Suprapubic skin (tissue), 4 donors: ENCODE data around the gene SLC2A9. TPM values are rescaled to one million over a fixed set of nuclear protein-coding genes. Genes with fewer than 3 reads are reported as not detected.
"Not testable (repeated sequence)": the region's sequence is repeated elsewhere in the genome, so short reads cannot be mapped to it uniquely, and the experiment has no call there.

Experiments
- DNase-seq, 2 donors: peaks; one replicate each; pipeline ENCODE4 v3.0.0-alpha.2; 2019; ENCODE audit warnings: low spot score in 2 of 2
- H3K27ac ChIP-seq: fragments of 200-600 bp; sonication (generic); one replicate; pipeline ENCODE4 v1.5.1; 2019
- H3K27me3 ChIP-seq: fragments of 200-600 bp; sonication (generic); one replicate; pipeline ENCODE4 v1.5.1; 2019
- H3K36me3 ChIP-seq: fragments of 200-600 bp; sonication (generic); one replicate; pipeline ENCODE4 v1.5.1; 2019
- H3K4me1 ChIP-seq: fragments of 200-600 bp; sonication (generic); one replicate; pipeline ENCODE4 v1.5.1; 2019
- H3K4me3 ChIP-seq: fragments of 200-600 bp; sonication (generic); one replicate; pipeline ENCODE4 v1.5.1; 2019; ENCODE audit warnings: mild to moderate bottlenecking
- H3K9me3 ChIP-seq: fragments of 200-600 bp; sonication (generic); one replicate; pipeline ENCODE4 v1.5.1; 2019
- CTCF ChIP-seq, 2 donors: fragments of 200-600 bp in 1 of 2; fragments of 450-650 bp in 1 of 2; sonication (generic) in 1 of 2; IDR thresholded peaks; one replicate each; pipeline ENCODE4 v1.5.1; 2016 to 2019; ENCODE audit warnings: antibody characterized with exemption in 2 of 2, mild to moderate bottlenecking in 1 of 2, moderate library complexity in 1 of 2
- EP300 ChIP-seq: sonication (generic); formaldehyde crosslinking; IDR thresholded peaks from one replicate; pipeline ENCODE4 v1.6.1; 2017; ENCODE audit warnings: antibody characterized with exemption
- POLR2A ChIP-seq, 2 donors: fragments of 450-650 bp; IDR thresholded peaks; one replicate each; pipeline ENCODE4 v1.6.1; 2017; ENCODE audit warnings: antibody characterized with exemption in 2 of 2, mild to moderate bottlenecking in 2 of 2, moderate library complexity in 2 of 2
- POLR2AphosphoS5 ChIP-seq, 3 donors: sonication (generic); formaldehyde crosslinking; IDR thresholded peaks; one replicate each; pipeline ENCODE4 v1.6.1; 2017; ENCODE audit warnings: antibody characterized with exemption in 3 of 3
- WGBS: methylation state at CpG from one replicate; pipeline ENCODE4 v1.1.5; 2018; 5-methylcytosine and 5-hydroxymethylcytosine counted together
- total RNA-seq, 4 donors: library from RNA; depleted of rRNA; stranded (reverse); fragments of >200 nt; gene quantifications; one replicate each; pipeline ENCODE4 v1.1.0, GENCODE V29; 2016

The SLC2A9 gene
- total RNA-seq, 4 donors from 2014 or later, result 3.5 to 9.2 (median 8.1) TPM

DNA sequence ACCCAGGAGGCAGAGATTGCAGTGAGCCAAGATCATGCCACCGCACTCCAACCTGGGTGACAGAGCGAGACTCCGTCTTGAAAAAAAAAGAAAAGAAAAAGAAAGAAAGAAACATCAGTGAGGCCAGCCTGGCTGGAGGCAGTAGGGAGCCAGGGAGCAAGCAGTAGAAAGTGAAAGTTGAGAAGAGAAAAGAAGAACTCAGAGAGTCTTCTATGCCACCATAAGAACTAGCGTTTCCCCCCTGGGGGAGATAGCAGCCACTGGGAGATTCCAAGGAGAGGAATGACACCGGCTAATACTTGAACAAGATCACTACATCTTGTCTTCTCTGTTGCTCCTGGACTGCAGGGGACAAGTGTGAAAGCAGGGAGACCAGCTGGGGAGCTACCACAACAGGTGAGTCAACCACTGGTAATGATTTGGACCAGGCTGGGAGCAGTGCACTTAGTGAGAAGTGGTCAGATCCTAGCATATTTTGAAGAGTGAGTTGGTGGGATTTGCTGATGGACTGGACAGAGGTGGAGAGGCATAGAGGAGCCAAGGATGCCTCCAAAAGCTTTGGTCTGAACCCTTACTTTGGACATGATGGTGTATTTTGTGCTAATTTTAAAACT lies 33.4 kb downstream of the SLC2A9 start:
- WGBS, result 87% methylated on average over 5 of the region's 5 CpGs
- Histone ChIP-seq H3K27me3 (no peaks in the 10 kb centered on the region), H3K9me3 (no peaks in the 10 kb centered on the region), H3K4me1 (no peaks in the 10 kb centered on the region), H3K27ac (no peak overlapping the region), H3K4me3 (no peak overlapping the region), H3K36me3 (peaks cover 4% of the 10 kb centered on the region)
- TF ChIP-seq POLR2AphosphoS5 (IDR thresholded peaks at IDR 0.05) (no peak), EP300 (no peak), CTCF (IDR thresholded peaks at IDR 0.05) (no peak), POLR2A (IDR thresholded peaks at IDR 0.05) (no peak)
- DNase-seq, result no peak

- H3K4me1 ChIP-seq, result no peaks in the 10 kb centered on the region
- H3K9me3 ChIP-seq, result no peaks in the 10 kb centered on the region
- DNase-seq, result no peak
- H3K27ac ChIP-seq, result no peak overlapping the region
- no peak for TF ChIP-seq POLR2AphosphoS5 (IDR thresholded peaks at IDR 0.05)
- TF ChIP-seq CTCF (IDR thresholded peaks at IDR 0.05), result no peak
- TF ChIP-seq EP300, result no peak
- no peak for TF ChIP-seq POLR2A (IDR thresholded peaks at IDR 0.05)
- no peaks in the 10 kb centered on the region for H3K27me3 ChIP-seq
- WGBS, result 94% methylated on average over 7 of the region's 7 CpGs
- no peak overlapping the region for H3K4me3 ChIP-seq
- H3K36me3 ChIP-seq, result peaks cover 8% of the 10 kb centered on the region
These were observed 36.7 kb downstream of the SLC2A9 start for GRCh38 chr4:9984621-9985020.

GRCh38 chr4:9983211-9983610 lies 38.1 kb downstream of the SLC2A9 start:
- no peak for TF ChIP-seq EP300
- no peak for TF ChIP-seq POLR2A (IDR thresholded peaks at IDR 0.05)
- TF ChIP-seq CTCF (IDR thresholded peaks at IDR 0.05), result no peak
- no peak for TF ChIP-seq POLR2AphosphoS5 (IDR thresholded peaks at IDR 0.05)
- Histone ChIP-seq H3K27ac (no peak overlapping the region), H3K36me3 (peaks cover 8% of the 10 kb centered on the region), H3K27me3 (no peaks in the 10 kb centered on the region), H3K4me3 (no peak overlapping the region), H3K9me3 (no peaks in the 10 kb centered on the region), H3K4me1 (no peaks in the 10 kb centered on the region)
- 89% methylated on average over 4 of the region's 6 CpGs for WGBS
- DNase-seq, result no peak

DNA sequence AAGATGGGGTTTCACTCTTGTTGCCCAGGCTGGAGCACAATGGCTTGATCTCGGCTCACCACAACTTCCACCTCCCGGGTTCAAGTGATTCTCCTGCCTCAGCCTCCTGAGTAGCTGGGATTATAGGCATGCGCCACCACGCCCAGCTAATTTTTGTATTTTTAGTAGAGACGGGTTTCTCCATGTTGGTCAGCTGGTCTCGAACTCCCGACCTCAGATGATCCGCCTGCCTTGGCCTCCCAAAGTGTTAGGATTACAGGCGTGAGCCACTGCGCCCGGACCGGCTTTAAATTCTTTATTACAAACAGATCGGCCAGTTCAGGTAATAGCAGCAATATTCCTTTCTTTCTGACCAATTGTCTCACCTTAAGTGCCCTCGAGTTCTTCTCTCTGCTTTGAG lies 39.4 kb downstream of the SLC2A9 start:
- H3K36me3 ChIP-seq, DNase-seq, H3K27ac ChIP-seq, H3K27me3 ChIP-seq, H3K4me3 ChIP-seq, H3K4me1 ChIP-seq, H3K9me3 ChIP-seq: not testable (repeated sequence)
- WGBS, result 91% methylated on average over 14 of the region's 14 CpGs

DNA sequence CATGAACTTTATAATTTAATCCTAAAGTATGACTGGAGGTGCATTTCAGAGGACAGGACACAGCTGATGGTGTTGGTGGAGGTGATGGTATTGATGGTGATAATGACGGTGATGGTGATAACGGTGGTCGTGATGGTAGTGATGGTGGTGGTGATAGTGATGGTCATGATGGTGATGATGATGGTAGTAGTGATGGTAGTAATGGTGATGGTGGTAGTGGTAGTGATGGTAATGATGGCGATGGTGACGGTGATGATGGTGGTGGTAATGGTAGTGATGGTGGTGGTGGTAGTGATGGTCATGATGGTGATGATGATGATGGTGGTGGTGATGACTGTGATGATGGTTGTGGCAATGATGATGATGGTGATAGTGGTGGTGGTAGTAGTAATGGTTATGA lies 40.4 kb downstream of the SLC2A9 start:
- H3K4me3 ChIP-seq, result no peak overlapping the region
- H3K36me3 ChIP-seq, result peaks cover 8% of the 10 kb centered on the region
- no peaks in the 10 kb centered on the region for H3K9me3 ChIP-seq
- no peak for DNase-seq
- no peak overlapping the region for H3K27ac ChIP-seq
- 93% methylated on average over 5 of the region's 5 CpGs for WGBS
- no peaks in the 10 kb centered on the region for H3K27me3 ChIP-seq
- no peak for TF ChIP-seq POLR2AphosphoS5 (IDR thresholded peaks at IDR 0.05)
- TF ChIP-seq CTCF (IDR thresholded peaks at IDR 0.05), result no peak
- no peak for TF ChIP-seq EP300
- TF ChIP-seq POLR2A (IDR thresholded peaks at IDR 0.05), result no peak
- no peaks in the 10 kb centered on the region for H3K4me1 ChIP-seq

DNA sequence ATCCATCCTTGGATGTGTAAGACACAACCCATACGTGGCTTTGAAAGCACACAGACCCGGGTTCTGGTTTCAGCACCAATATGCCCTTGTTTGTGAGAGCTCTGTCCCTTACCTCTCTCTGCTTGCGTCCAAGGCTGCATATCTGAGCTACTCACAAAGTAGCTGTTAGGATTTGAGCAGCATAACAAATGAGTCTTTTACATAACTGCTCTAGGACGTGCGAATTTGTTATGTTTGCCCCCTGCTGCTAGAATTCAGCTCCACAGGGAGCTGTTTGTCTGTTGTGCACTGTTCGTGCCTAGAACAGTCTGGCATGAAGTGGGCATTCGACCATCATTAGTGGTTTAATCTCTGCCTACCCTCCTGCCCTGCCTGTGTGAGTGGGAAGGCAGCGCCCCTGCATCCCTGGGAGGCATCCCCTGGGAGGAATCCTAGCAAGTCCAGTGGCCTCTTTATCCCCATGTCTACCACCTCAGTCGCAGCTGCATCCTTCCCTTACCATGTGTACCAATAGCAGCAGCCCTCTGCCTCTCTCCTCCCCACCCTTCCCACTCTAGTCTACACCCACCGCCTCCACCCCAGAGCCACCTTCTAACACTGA lies 42.1 kb downstream of the SLC2A9 start:
- TF ChIP-seq EP300 (no peak), CTCF (IDR thresholded peaks at IDR 0.05) (no peak), POLR2AphosphoS5 (IDR thresholded peaks at IDR 0.05) (no peak), POLR2A (IDR thresholded peaks at IDR 0.05) (no peak)
- Histone ChIP-seq H3K27me3 (no peaks in the 10 kb centered on the region), H3K4me3 (no peak overlapping the region), H3K4me1 (no peaks in the 10 kb centered on the region), H3K9me3 (no peaks in the 10 kb centered on the region), H3K27ac (no peak overlapping the region), H3K36me3 (peaks cover 4% of the 10 kb centered on the region)
- no peak for DNase-seq
- WGBS, result 68% methylated on average over 10 of the region's 10 CpGs
